ENCODE measurements around the gene TMPRSS11A.

TMPRSS11A gene, protein sequence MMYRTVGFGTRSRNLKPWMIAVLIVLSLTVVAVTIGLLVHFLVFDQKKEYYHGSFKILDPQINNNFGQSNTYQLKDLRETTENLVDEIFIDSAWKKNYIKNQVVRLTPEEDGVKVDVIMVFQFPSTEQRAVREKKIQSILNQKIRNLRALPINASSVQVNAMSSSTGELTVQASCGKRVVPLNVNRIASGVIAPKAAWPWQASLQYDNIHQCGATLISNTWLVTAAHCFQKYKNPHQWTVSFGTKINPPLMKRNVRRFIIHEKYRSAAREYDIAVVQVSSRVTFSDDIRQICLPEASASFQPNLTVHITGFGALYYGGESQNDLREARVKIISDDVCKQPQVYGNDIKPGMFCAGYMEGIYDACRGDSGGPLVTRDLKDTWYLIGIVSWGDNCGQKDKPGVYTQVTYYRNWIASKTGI

DNA sequence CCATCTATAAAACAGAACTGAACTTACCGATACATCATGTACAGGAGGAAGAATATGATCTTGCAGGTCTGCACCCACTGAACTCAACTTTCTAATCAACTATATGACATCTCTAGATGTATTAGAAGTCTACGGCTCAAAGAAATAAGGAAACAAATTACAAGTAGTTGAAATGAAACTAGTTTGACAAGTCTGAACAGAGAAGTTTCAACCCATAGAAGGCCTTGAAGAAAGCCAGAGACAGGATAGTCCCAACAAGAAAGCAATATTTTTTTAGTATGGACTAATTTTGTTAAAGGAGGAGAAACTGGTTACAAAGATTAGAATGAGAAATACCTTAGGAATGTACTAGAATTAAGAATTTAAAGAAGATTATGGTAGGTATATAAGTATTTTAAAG is at the start of gene TMPRSS11A:
TSS of gene TMPRSS11A (minus strand) at position 138 of the 400 bp plus-strand sequence. CDS start at position 38, 100 bp downstream.
- Mint-ChIP-seq H3K9me3 (no peaks in the 10 kb centered on the region), H3K27ac (peak within 1 kb of the TSS in 1 of 2 donors; percentile 22), H3K27me3 (no peaks in the 10 kb centered on the region), H3K4me1 (no peaks in the 10 kb centered on the region), H3K4me3 (no peak within 1 kb of the TSS)
- DNase-seq (no peak), ATAC-seq (no peak)

DNA sequence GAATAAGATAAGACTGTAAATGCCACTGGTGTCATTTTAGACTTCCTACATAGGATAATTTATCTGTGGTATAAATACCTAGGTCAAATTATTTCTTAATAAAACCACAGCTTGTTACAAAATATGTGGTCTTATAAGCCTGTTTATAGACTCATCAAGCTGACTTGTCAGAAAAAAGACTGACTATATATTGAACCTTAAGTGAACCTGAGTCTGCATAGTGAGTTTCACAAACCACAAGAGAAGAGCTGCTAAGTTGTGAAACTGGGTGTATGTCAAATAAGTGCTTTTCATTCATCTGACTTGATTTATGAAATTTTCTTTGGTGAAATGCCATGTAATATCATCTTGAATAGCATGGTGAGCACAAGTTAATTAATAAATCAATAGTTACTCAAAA is 48.4 kb upstream of the TMPRSS11A start:
- H3K27ac Mint-ChIP-seq: no peak overlapping the region

DNA sequence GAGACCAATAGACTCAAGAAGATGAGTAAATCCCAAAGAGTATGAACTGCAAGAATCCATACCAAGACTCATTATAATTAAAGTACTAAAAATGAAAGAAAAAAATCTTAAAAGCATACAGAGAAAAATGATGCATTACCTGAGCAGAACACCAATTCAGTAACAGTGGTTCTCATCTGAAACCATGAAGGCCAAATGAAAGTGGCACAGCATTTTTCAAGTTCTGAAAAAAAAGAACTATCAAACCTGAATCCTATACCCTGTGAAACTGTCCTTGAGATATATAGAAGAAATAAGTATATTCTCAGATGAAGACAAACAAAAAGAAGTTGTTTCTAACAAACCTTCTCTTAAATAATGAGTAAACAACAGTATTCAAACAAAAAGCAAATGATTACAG is 39.6 kb upstream of the TMPRSS11A start:
- Mint-ChIP-seq H3K27ac (no peak overlapping the region), H3K27me3 (peaks cover 6% of the 10 kb centered on the region), H3K9me3 (peaks cover 9 to 19% of the 10 kb centered on the region in 2 donors), H3K4me3 (no peak overlapping the region), H3K4me1 (no peaks in the 10 kb centered on the region)
- ATAC-seq (no peak), DNase-seq (no peak)

More for the DNA sequence above, 48.4 kb upstream of the TMPRSS11A start:
- no peak for ATAC-seq
- H3K4me1 Mint-ChIP-seq: no peaks in the 10 kb centered on the region
- H3K27me3 Mint-ChIP-seq: no peaks in the 10 kb centered on the region
- no peak overlapping the region for H3K4me3 Mint-ChIP-seq
- H3K9me3 Mint-ChIP-seq: peaks cover 0 to 2% of the 10 kb centered on the region in 2 donors
- DNase-seq: no peak

DNA sequence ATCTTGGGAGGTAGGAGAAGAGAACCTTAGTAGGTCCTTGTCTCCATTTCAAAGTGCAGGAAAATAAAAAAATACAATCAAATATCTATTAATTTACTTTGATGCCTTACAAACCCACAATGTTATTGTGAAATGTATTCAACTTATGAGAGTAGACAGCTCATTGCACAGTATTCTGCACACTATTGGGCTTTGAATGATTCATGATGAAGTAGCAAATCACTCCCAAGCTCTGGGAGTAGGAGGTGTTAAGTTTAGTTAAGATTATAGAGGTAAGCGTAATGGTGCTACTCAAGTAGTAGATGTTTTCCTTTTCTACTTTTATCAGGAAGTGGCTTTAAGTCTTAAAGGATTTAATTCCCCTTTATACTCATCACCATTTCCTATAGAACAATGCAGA is 32.8 kb upstream of the TMPRSS11A start:
- no peak for ATAC-seq
- Mint-ChIP-seq H3K4me3 (no peak overlapping the region), H3K4me1 (no peaks in the 10 kb centered on the region), H3K27me3 (no peaks in the 10 kb centered on the region), H3K27ac (no peak overlapping the region), H3K9me3 (no peaks in the 10 kb centered on the region)
- no peak for DNase-seq

DNA sequence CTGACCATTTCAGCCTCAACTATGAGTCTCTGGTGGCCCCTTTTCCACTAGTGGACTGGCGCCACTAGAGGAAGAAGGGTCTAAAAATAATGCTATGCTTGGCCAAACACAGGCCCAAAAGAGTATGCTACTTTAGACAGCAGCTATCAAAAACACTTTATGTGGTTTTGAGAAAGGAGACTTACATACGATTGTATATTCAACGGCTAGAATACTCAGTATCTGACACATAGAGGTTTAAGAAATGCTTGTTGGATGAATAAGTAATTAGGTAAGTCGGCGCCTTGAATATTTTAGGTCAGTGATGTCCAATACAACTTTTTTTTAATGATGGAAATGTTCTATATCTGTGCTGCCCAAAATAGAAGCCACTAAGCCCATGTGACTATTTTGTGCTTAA is 25.7 kb upstream of the TMPRSS11A start:
- Mint-ChIP-seq H3K27me3 (no peaks in the 10 kb centered on the region), H3K27ac (no peak overlapping the region), H3K4me1 (no peaks in the 10 kb centered on the region), H3K9me3 (no peaks in the 10 kb centered on the region), H3K4me3 (no peak overlapping the region)
- ATAC-seq (no peak), DNase-seq (no peak)

DNA sequence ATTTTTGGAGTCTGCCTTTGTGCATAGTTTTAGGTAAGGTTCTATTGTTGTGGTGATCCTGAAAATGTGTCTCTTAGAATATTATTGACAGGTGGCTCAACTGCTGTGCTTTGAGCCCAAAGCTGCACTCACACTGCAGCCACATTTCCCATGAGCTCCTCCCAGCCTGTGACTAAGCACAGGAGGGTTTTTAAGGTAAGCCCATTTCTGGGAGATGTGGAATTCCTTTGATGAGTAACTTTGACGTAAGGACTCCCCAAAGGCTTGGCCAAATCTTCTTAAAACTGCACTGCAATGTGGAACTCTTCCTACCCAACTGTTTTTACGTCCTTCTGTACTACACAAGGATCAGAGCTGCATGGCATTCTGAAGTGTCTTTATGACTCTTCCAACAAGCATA is 20.0 kb upstream of the TMPRSS11A start:
- Mint-ChIP-seq H3K4me3 (no peak overlapping the region), H3K27me3 (no peaks in the 10 kb centered on the region), H3K9me3 (peaks cover 9 to 14% of the 10 kb centered on the region in 2 donors), H3K27ac (no peak overlapping the region), H3K4me1 (no peaks in the 10 kb centered on the region)
- no peak for ATAC-seq
- no peak for DNase-seq

DNA sequence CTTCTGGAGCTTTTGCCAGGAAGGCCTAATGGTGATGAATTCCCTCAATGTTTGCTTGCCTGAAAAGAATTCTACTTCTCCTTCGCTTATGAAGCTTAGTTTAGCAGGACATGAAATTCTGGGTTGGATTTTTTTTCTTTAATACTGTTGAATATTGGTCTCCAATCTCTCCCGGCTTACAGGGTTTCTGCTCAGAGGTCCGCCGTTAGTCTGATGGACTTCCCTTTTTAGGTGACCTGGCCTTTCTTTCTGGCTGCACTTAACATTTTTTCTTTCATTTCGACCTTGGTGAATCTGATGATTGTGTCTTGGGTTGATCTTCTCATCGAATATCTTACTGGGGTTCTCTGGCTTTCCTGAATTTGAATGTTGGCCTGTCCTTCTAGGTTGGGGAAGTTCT is 17.2 kb upstream of the TMPRSS11A start:
- no peak for ATAC-seq
- Mint-ChIP-seq H3K27me3 (no peaks in the 10 kb centered on the region), H3K27ac (no peak overlapping the region), H3K4me1 (no peaks in the 10 kb centered on the region), H3K4me3 (no peak overlapping the region), H3K9me3 (peaks cover 14 to 27% of the 10 kb centered on the region in 2 donors)
- DNase-seq: no peak

DNA sequence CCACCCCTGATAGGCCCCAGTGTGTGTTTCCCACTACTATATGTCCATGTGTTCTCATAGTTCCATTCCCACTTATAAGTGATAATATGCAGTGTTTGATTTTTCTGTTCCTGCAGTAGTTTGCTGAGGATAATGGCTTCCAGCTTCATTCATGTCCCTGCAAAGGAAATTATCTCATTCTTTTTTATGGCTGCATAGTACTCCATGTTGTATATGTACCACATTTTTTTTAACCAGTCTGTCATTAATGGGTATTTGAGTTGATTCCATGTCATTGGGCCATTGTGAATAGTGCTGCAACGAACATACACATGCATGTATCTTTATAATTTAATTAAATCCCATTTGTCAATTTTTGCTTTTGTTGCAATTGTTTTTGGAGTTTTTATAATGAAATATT is 10.3 kb upstream of the TMPRSS11A start:
- Mint-ChIP-seq H3K4me3 (no peak overlapping the region), H3K27ac (no peak overlapping the region), H3K27me3 (no peaks in the 10 kb centered on the region), H3K9me3 (peaks cover 17 to 28% of the 10 kb centered on the region in 2 donors), H3K4me1 (no peaks in the 10 kb centered on the region)
- DNase-seq: no peak
- no peak for ATAC-seq

DNA sequence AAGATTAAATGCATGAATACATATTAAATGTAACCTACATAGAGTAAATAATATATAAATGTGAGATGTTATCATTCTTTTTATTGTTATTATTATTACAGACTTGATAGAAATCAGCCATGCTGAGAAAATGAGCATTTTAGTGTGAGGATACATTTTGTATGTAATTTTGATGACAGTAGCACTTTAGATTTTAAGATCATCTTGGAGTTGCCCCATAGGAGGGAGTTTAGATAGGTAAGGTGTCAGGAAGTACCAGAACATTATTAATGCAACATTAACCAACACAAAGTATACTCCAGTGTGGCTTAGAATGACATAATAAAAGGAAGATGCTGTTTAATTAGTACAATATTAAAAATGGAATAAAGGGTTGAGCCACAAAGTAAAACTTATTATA is 8.4 kb downstream of the TMPRSS11A start:
- no peaks in the 10 kb centered on the region for H3K4me1 Mint-ChIP-seq
- no peak for DNase-seq
- no peak for ATAC-seq
- peaks cover 8 to 9% of the 10 kb centered on the region in 2 donors for H3K9me3 Mint-ChIP-seq
- H3K4me3 Mint-ChIP-seq: no peak overlapping the region
- H3K27me3 Mint-ChIP-seq: no peaks in the 10 kb centered on the region
- no peak overlapping the region for H3K27ac Mint-ChIP-seq

DNA sequence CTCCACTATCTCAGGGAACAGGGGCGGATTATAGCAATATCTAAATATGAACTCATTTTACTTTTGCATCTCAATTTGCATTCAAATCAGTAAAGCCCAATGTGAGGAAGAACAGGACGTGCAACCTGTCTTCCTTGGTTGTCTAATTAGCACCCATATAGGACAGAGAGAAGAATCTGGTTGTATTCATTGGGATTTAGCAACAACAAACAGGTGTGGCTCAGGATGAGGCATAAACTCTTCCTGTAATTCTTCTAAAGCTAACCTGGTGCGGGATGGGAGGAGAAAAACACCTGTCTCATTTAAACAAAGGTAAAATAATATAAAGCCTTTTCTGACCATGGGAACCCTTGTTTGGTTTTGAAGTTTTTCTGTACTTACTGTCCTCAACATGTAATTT is 22.2 kb downstream of the TMPRSS11A start:
- ATAC-seq: no peak
- no peak for DNase-seq
- no peak overlapping the region for H3K4me3 Mint-ChIP-seq
- no peaks in the 10 kb centered on the region for H3K9me3 Mint-ChIP-seq
- no peak overlapping the region for H3K27ac Mint-ChIP-seq
- H3K4me1 Mint-ChIP-seq: no peaks in the 10 kb centered on the region
- H3K27me3 Mint-ChIP-seq: no peaks in the 10 kb centered on the region

DNA sequence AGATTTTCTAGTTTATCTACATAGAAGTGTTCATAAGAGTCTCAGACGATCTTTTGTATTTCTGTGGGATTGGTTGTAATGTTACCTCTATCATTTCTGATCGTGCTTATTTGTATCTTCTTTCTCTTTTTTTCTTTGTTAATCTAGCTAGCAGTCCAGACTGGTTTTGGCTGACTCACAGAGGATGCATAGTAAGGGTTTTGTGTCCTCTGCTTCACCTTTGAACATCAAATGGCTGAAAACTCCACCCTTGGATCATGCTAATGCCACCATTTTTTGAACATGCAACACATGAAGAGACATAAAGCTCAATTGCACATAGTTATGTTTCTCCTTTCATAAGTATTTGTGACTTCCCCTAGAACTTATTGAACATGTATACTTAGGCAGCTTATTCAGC is 22.8 kb downstream of the TMPRSS11A start:
- Mint-ChIP-seq H3K27ac (no peak overlapping the region), H3K27me3 (no peaks in the 10 kb centered on the region), H3K4me1 (no peaks in the 10 kb centered on the region)

DNA sequence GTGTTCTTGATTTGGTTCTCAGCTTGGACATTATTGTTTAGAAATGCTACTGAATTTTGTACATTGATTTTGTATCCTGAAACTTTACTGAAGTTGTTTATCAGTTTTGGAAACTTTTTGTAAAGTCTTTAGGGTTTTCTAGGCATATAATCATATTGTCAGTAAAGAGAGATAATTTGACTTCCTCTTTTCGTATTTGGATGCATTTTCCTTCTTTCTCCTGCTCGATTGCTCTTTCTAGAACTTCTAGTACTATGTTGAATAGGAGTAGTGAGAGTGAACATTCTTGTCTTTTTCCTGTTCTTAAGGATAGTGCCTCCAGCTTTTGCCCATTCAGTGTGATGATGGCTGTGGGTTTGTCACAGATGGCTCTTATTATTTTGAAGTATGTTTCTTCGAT is 24.1 kb downstream of the TMPRSS11A start:
- Mint-ChIP-seq H3K27ac (no peak overlapping the region), H3K9me3 (no peaks in the 10 kb centered on the region), H3K27me3 (peaks cover 5% of the 10 kb centered on the region), H3K4me1 (no peaks in the 10 kb centered on the region), H3K4me3 (no peak overlapping the region)
- ATAC-seq (no peak), DNase-seq (no peak)

More for the DNA sequence above, 22.8 kb downstream of the TMPRSS11A start:
- DNase-seq (no peak), ATAC-seq (no peak)
- Mint-ChIP-seq H3K9me3 (no peaks in the 10 kb centered on the region), H3K4me3 (no peak overlapping the region)

DNA sequence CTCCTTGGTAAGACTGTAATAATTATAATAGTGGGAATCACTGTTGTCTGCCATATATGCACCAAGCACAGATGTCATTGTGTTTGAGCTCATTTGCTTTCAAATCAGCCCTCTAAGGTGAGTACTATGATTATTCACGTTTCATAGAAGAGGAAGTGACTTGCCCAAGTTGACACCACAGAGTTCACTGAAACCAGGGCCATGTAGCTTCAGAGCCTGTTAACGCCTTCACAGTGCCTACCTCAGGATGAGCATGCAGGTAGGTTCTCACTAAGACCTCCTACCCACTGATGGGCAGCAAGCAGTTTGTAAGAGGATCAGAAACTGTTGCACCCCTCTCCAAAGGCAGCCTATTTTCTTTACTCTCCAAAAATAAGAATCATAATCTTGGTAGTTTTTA is 27.4 kb downstream of the TMPRSS11A start:
- no peak for ATAC-seq
- no peak overlapping the region for H3K27ac Mint-ChIP-seq
- H3K4me3 Mint-ChIP-seq: no peak overlapping the region

DNA sequence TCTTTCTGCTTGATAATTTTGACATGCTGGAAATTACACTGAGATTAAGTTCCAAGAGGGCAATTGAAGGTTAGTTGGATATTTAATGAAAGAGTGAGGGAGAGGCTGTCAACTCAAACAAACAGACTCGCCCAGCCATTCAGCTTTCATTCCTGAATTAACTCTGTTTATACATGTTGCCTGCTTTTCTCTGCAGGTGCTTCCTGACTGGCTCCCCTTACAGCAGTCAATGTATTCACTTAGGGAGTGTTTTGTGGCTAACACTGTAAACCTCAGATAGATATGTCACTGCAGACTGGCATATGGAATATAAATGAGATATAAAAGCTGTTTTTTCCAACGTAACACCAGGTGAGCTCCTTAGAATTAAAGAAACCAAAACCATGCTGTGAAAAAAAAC is 28.7 kb downstream of the TMPRSS11A start:
- no peak for DNase-seq
- H3K9me3 Mint-ChIP-seq: no peaks in the 10 kb centered on the region
- ATAC-seq: no peak
- H3K27ac Mint-ChIP-seq: no peak overlapping the region
- H3K4me3 Mint-ChIP-seq: no peak overlapping the region
- peaks cover 13% of the 10 kb centered on the region for H3K27me3 Mint-ChIP-seq
- no peaks in the 10 kb centered on the region for H3K4me1 Mint-ChIP-seq

More for the DNA sequence above, 27.4 kb downstream of the TMPRSS11A start:
- no peaks in the 10 kb centered on the region for H3K9me3 Mint-ChIP-seq
- DNase-seq: no peak
- no peaks in the 10 kb centered on the region for H3K4me1 Mint-ChIP-seq
- H3K27me3 Mint-ChIP-seq: peaks cover 13% of the 10 kb centered on the region

DNA sequence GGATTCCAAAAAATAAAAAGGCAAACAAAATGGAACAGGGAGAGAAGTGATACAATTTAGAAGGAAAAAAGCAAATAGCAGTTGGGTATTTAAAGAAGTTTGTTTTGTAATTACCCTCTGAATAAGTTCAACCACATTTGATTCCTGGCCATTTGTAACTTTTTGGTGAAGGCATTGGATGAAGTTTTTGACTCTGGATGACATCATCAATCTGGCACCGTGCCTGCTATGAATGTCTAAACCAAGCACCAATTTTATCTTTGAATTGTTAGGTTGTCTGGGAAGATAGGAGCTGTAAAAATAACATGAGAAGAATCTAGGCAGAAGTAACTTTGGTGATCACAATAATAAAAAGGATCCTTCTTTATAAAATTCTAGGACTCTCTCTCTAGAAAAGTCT is 29.5 kb downstream of the TMPRSS11A start:
- Mint-ChIP-seq H3K4me3 (no peak overlapping the region), H3K4me1 (no peaks in the 10 kb centered on the region), H3K27ac (no peak overlapping the region), H3K27me3 (peaks cover 13% of the 10 kb centered on the region), H3K9me3 (no peaks in the 10 kb centered on the region)
- no peak for ATAC-seq
- DNase-seq: no peak

DNA sequence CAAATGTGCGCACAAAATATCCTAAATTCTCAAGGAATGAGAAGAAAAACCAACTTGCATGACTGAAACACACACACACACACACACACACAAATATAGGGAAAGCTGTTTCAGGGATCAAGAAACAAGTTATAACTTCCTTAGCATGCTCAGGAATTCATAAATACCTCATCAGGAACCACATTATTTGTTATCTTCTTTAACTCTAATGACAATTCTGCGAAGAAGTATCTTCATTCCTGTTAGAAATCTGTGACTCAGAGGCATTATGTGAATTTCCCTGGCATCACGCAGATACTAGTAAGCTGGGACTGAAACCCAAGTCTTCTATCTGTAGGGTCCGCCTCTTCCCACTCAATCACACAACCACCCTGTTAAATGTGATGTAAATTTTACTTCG is 30.3 kb downstream of the TMPRSS11A start:
- DNase-seq: no peak
- H3K9me3 Mint-ChIP-seq: no peaks in the 10 kb centered on the region
- no peak for ATAC-seq
- H3K27me3 Mint-ChIP-seq: peaks cover 13% of the 10 kb centered on the region
- H3K27ac Mint-ChIP-seq: no peak overlapping the region
- no peak overlapping the region for H3K4me3 Mint-ChIP-seq
- no peaks in the 10 kb centered on the region for H3K4me1 Mint-ChIP-seq

DNA sequence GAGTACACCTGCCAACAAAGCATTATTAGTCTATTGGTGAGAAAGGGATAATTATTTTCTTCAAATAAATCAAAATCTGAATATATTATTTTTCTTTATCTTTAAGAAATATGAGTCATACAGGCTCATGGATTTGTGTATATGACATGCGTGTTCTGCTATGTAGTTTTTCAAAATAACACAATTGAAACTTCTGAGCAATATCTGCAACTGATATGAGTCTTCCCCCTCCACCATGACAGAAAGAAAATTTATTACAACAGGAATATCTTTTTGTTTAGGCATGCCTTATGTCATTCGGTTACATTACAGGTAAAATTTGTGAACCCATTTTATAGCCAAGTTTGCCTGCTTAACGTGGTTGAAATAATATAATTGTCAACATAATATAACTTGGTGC is 32.0 kb downstream of the TMPRSS11A start:
- Mint-ChIP-seq H3K9me3 (no peaks in the 10 kb centered on the region), H3K27me3 (peaks cover 13% of the 10 kb centered on the region), H3K4me3 (no peak overlapping the region), H3K27ac (no peak overlapping the region), H3K4me1 (no peaks in the 10 kb centered on the region)
- ATAC-seq (no peak), DNase-seq (no peak)

All from stimulated activated naive CD8-positive, alpha-beta T cell treated with anti-CD3 and anti-CD28 coated beads, Interleukin-15, amount 100 ng/mL, for 72 hours (primary cell).